DOHH2 (cell line): Measurements from ENCODE around the gene FSIP2.

ENCODE experiments used
- H3F3A ChIP-seq: fragments of 200-600 bp; sonication (generic), shearing (Covaris generic); 2 replicates; pipeline ENCODE4 v1.6.0; 2016; ENCODE audit warnings: antibody characterized with exemption, mild to moderate bottlenecking; ENCODE audit not compliant: control insufficient read depth, insufficient read depth
- H3K27ac ChIP-seq: fragments of 200-600 bp; sonication (generic); 2 replicates; pipeline ENCODE4 v1.5.1; 2014; ENCODE audit warnings: low read depth, mild to moderate bottlenecking, low read length, moderate library complexity
- H3K27me3 ChIP-seq: fragments of 200-600 bp; sonication (generic); 2 replicates; pipeline ENCODE4 v1.6.1; 2014; ENCODE audit warnings: mild to moderate bottlenecking, low read length, mixed read lengths; ENCODE audit not compliant: control insufficient read depth
- H3K36me3 ChIP-seq: fragments of 200-600 bp; sonication (generic); 2 replicates; pipeline ENCODE4 v1.6.1; 2014; ENCODE audit warnings: mild to moderate bottlenecking, low read length, moderate library complexity, mixed read lengths; ENCODE audit not compliant: control insufficient read depth
- H3K4me1 ChIP-seq: fragments of 200-600 bp; sonication (generic); 2 replicates; pipeline ENCODE4 v1.6.1; 2014; ENCODE audit warnings: mild to moderate bottlenecking, low read length, mixed read lengths; ENCODE audit not compliant: control insufficient read depth
- H3K4me2 ChIP-seq: fragments of 200-600 bp; sonication (generic); 2 replicates; pipeline ENCODE4 v1.6.0; 2014; ENCODE audit warnings: mild to moderate bottlenecking, low read length, moderate library complexity
- H3K4me3 ChIP-seq: fragments of 200-600 bp; sonication (generic); 2 replicates; pipeline ENCODE4 v1.5.1; 2014; ENCODE audit warnings: mild to moderate bottlenecking, low read length, mixed read lengths
- H3K79me2 ChIP-seq: fragments of 200-600 bp; sonication (generic); 2 replicates; pipeline ENCODE4 v1.6.1; 2014; ENCODE audit warnings: mild to moderate bottlenecking, low read length, mixed read lengths; ENCODE audit not compliant: control insufficient read depth
- H3K9me2 ChIP-seq: fragments of 200-600 bp; sonication (generic); replicated peaks from 2 replicates; pipeline ENCODE4 v1.6.1; 2014; ENCODE audit warnings: mild to moderate bottlenecking, low read length, mixed read lengths; ENCODE audit not compliant: control insufficient read depth
- H3K9me3 ChIP-seq: fragments of 200-600 bp; sonication (generic); 2 replicates; pipeline ENCODE4 v1.6.1; 2014; ENCODE audit warnings: antibody characterized with exemption, low read length, mixed read lengths; ENCODE audit not compliant: control insufficient read depth, insufficient read depth
- H4K20me1 ChIP-seq: fragments of 200-600 bp; sonication (generic); 2 replicates; pipeline ENCODE4 v1.6.0; 2014; ENCODE audit warnings: low read depth, mild to moderate bottlenecking, antibody characterized with exemption, low read length, moderate library complexity; ENCODE audit not compliant: control insufficient read depth, insufficient read depth
- EZH2phosphoT487 ChIP-seq: fragments of 200-600 bp; sonication (generic); IDR thresholded peaks from 2 replicates; pipeline ENCODE4 v1.6.1; 2017; ENCODE audit warnings: borderline replicate concordance, mild to moderate bottlenecking, antibody characterized with exemption, low read length, moderate library complexity, mixed read lengths
- TF ChIP-seq, protein P1 (sequence below): fragments of 200-600 bp; sonication (generic); IDR thresholded peaks from one replicate; pipeline ENCODE4 v1.5.1; 2014; ENCODE audit warnings: antibody characterized with exemption, mild to moderate bottlenecking, low read depth, low read length; ENCODE audit not compliant: poor library complexity, severe bottlenecking

Gene FSIP2

DNA sequence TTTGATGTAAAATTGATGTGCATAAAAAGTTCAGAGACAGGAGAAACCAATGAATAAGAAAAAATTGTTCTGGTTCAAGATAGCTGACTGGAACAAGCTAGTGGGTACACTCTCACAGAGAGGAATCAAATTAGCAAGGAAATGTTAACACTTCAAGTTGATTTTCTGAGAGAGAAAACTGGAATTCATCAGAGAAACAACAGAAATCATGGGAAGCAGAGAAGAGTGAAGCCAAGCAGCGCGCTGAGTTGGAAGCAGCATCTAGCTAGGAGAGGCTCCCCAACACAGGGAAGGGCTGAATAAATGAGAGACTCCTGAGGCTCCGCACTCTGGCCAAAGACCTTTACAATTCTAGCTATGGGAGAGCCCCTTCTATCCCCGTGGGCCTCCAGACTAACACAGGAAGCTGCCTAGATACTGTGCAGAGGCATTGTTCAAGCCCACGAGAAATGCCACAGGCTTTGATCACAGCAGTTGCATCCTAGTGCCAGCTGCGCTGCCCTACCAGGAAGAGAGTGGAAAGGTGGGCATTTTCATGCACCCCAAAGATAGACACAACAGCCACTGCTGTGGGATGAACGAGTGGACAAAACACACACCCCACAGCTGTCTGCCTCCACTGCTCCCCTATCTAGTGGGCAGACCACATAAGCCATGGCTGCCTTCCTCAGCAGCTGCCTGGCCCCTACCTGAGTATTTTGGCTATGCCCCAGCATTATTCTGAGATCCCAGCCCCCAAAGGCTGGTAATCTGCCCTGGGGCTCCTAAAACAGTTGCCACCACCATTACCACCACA lies 136.7 kb downstream of the FSIP2 start:
- no peak for TF ChIP-seq EZH2phosphoT487
- TF ChIP-seq, protein P1, sequence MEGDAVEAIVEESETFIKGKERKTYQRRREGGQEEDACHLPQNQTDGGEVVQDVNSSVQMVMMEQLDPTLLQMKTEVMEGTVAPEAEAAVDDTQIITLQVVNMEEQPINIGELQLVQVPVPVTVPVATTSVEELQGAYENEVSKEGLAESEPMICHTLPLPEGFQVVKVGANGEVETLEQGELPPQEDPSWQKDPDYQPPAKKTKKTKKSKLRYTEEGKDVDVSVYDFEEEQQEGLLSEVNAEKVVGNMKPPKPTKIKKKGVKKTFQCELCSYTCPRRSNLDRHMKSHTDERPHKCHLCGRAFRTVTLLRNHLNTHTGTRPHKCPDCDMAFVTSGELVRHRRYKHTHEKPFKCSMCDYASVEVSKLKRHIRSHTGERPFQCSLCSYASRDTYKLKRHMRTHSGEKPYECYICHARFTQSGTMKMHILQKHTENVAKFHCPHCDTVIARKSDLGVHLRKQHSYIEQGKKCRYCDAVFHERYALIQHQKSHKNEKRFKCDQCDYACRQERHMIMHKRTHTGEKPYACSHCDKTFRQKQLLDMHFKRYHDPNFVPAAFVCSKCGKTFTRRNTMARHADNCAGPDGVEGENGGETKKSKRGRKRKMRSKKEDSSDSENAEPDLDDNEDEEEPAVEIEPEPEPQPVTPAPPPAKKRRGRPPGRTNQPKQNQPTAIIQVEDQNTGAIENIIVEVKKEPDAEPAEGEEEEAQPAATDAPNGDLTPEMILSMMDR = no peak
- H3K9me3 ChIP-seq = no peaks in the 10 kb centered on the region
- no peak overlapping the region for H3K4me2 ChIP-seq

DNA sequence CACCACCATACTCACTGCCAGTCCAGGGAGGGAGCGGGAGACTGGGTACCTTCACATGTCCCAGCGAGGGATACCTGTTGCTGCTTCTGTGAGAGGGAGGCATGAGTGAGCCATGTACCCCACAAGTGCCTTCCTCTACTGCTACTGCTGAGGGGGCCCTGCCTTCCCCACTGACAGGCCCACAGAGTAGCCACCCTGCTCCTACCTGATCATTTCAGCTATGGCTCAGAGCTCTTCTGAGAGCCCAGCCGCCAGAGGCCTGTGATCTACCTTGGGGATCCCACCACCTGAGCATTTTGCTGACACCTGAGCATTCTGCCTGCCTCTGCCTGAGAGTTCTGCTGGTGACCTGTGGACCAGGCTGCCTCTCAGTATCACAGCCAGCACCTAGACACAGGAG lies 137.6 kb downstream of the FSIP2 start:
- Histone ChIP-seq H3K9me2 (no peaks in the 10 kb centered on the region), H3K4me3 (no peak overlapping the region), H3K9me3 (no peaks in the 10 kb centered on the region), H3K27ac (no peak overlapping the region), H3F3A (no peaks in the 10 kb centered on the region), H3K27me3 (no peaks in the 10 kb centered on the region), H3K4me1 (no peaks in the 10 kb centered on the region), H3K79me2 (no peaks in the 10 kb centered on the region), H4K20me1 (no peaks in the 10 kb centered on the region), H3K36me3 (no peaks in the 10 kb centered on the region), H3K4me2 (no peak overlapping the region)
- TF ChIP-seq, protein P1 = no peak
- TF ChIP-seq EZH2phosphoT487 = no peak

More for the DNA sequence above, 136.7 kb downstream of the FSIP2 start:
- no peaks in the 10 kb centered on the region for H3K9me2 ChIP-seq
- no peak overlapping the region for H3K4me3 ChIP-seq
- no peaks in the 10 kb centered on the region for H3K79me2 ChIP-seq
- no peaks in the 10 kb centered on the region for H3F3A ChIP-seq
- H3K36me3 ChIP-seq = no peaks in the 10 kb centered on the region
- H3K27me3 ChIP-seq = no peaks in the 10 kb centered on the region
- H4K20me1 ChIP-seq = no peaks in the 10 kb centered on the region
- no peak overlapping the region for H3K27ac ChIP-seq
- no peaks in the 10 kb centered on the region for H3K4me1 ChIP-seq

DNA sequence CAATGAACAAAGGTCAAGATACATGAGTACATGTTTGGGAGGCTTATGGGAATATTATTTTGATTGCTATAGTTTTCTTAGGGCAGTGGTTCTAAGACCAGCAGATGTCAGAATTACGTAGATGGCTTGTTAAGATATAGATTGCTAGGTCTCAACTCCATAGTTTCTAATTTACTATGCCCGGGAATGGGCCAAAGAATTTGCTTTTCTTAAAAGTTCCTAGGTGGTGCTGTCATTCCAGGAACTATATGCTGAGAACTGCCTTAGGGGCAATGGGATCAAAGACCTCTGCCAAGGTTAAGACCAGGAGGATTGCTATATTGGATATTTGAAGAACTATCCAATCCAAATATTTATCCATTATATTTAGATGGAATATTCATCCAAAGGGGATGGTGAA lies 141.8 kb downstream of the FSIP2 start:
- H3K9me2 ChIP-seq = no peaks in the 10 kb centered on the region
- H3K36me3 ChIP-seq = no peaks in the 10 kb centered on the region
- TF ChIP-seq, protein P1 = no peak
- no peak for TF ChIP-seq EZH2phosphoT487

More for the DNA sequence above, 141.8 kb downstream of the FSIP2 start:
- H3F3A ChIP-seq = no peaks in the 10 kb centered on the region
- no peaks in the 10 kb centered on the region for H3K9me3 ChIP-seq
- no peaks in the 10 kb centered on the region for H3K79me2 ChIP-seq
- H3K27me3 ChIP-seq = no peaks in the 10 kb centered on the region
- no peak overlapping the region for H3K4me2 ChIP-seq
- no peaks in the 10 kb centered on the region for H3K4me1 ChIP-seq
- no peaks in the 10 kb centered on the region for H4K20me1 ChIP-seq
- H3K27ac ChIP-seq = no peak overlapping the region
- no peak overlapping the region for H3K4me3 ChIP-seq
